ENCODE data around the gene HOXB1. TPM values are rescaled to one million over a fixed set of nuclear protein-coding genes. Genes with fewer than 3 reads are reported as not detected.

Gene HOXB1
- total and polyA plus RNA-seq, 2 of the 8 experiments (the other 6 are each of a cell fraction or from before 2014, with no cell fraction given): not detected

DNA sequence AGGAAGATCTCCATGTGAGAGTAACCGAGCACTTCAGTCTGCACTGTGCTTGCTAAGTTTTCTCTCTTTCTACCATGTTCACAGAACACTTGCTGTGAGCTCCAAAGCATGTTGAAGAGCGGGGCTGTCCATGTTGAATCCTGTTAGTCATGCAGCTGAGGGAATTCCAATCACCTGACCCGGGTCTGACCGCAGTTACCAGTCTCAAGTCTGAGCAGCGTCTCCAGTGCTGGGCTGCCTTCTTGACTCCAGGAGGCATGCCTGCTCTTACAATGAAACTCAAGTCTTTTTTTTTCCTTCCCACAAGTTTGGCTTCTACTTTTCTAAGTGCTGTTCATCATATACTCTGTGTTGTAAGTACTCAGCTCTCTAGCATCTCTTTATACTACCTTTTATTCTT, 44.3 kb downstream of the HOXB1 start:
- H4K91ac ChIP-seq (replicated peaks; ENCODE audit: insufficient read length, low read length): no peak overlapping the region
- no peak overlapping the region for H4K8ac ChIP-seq (ENCODE audit: extremely low read depth, insufficient read depth, low read length)
- no peak overlapping the region for H3K27ac ChIP-seq (ENCODE audit: low read depth, low read length)
- no peak overlapping the region for H2BK12ac ChIP-seq (ENCODE audit: low read depth, low read length)
- H2BK20ac ChIP-seq (ENCODE audit: low read length): no peak overlapping the region
- H2BK5ac ChIP-seq (ENCODE audit: low read depth, low read length): no peak overlapping the region
- no peaks in the 10 kb centered on the region for H3K36me3 ChIP-seq (ENCODE audit: control insufficient read depth in 2 of 4, insufficient read depth in 4 of 4, low read length in 3 of 4)
- H3K56ac ChIP-seq (replicated peaks; ENCODE audit: insufficient read length, low read depth, low read length): no peak overlapping the region
- H3K4me1 ChIP-seq (replicated peaks in 1 of 4; ENCODE audit: control insufficient read depth in 3 of 4, insufficient read depth in 4 of 4, low read length in 3 of 4): peaks cover 0 to 5% (median 2%) of the 10 kb centered on the region in 4 experiments; a peak in 2 of 7 replicates
- no peaks in the 10 kb centered on the region for H3K9me3 ChIP-seq (ENCODE audit: insufficient read depth in 2 of 2, low read depth in 1 of 2, low read length in 1 of 2)
- TF ChIP-seq FOSL1 (IDR thresholded peaks at IDR 0.05; ENCODE audit: insufficient read depth, low read depth, low read length) (no peak), EGR1 (IDR thresholded peaks at IDR 0.05; ENCODE audit: borderline replicate concordance, low read depth, low read length) (no peak), POU5F1 (IDR thresholded peaks at IDR 0.05; ENCODE audit: low read depth, low read length) (no peak), TBP (IDR thresholded peaks at IDR 0.05; ENCODE audit: low read depth, low read length) (no peak), EZH2 (IDR thresholded peaks at IDR 0.05; ENCODE audit: low read depth, low read length, severe bottlenecking) (no peak), GABPA (IDR thresholded peaks at IDR 0.05; ENCODE audit: borderline replicate concordance, insufficient read depth, low read length) (no peak), SIX5 (IDR thresholded peaks at IDR 0.05; ENCODE audit: low read depth, low read length) (no peak), CHD1 (IDR thresholded peaks at IDR 0.05; ENCODE audit: low read depth, low read length) (no peak), KDM4A (IDR thresholded peaks at IDR 0.05; ENCODE audit: low read depth, low read length, severe bottlenecking) (no peak)
- TF ChIP-seq, protein P1, sequence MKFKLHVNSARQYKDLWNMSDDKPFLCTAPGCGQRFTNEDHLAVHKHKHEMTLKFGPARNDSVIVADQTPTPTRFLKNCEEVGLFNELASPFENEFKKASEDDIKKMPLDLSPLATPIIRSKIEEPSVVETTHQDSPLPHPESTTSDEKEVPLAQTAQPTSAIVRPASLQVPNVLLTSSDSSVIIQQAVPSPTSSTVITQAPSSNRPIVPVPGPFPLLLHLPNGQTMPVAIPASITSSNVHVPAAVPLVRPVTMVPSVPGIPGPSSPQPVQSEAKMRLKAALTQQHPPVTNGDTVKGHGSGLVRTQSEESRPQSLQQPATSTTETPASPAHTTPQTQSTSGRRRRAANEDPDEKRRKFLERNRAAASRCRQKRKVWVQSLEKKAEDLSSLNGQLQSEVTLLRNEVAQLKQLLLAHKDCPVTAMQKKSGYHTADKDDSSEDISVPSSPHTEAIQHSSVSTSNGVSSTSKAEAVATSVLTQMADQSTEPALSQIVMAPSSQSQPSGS (IDR thresholded peaks at IDR 0.05; ENCODE audit: low read length): no peak
- no peak for DNase-seq (ENCODE audit: low read depth in 1 of 2, low spot score in 2 of 2)
- H2AK5ac ChIP-seq (ENCODE audit: low read depth, low read length): no peak overlapping the region
- POLR2A ChIA-PET (ENCODE audit: partially characterized antibody): no interaction called here
- no peak overlapping the region for H3K4me2 ChIP-seq (ENCODE audit: insufficient read depth in 1 of 2, low read depth in 2 of 2, low read length in 2 of 2)
- H3K4ac ChIP-seq (replicated peaks; ENCODE audit: insufficient read length, low read depth, low read length): no peak overlapping the region
- no peak overlapping the region for H3K18ac ChIP-seq (ENCODE audit: extremely low read depth, low read length)
- H2BK120ac ChIP-seq (replicated peaks; ENCODE audit: low read depth, low read length): no peak overlapping the region
- H4K20me1 ChIP-seq (replicated peaks in 1 of 2; ENCODE audit: control insufficient read depth in 1 of 2, insufficient read depth in 2 of 2, low read length in 2 of 2): no peaks in the 10 kb centered on the region
- H3K14ac ChIP-seq (ENCODE audit: insufficient read length): no peak overlapping the region
- no peak overlapping the region for H2BK15ac ChIP-seq (ENCODE audit: low read length)
- H4K5ac ChIP-seq (ENCODE audit: insufficient read length, low read depth, low read length): no peak overlapping the region
- 82% methylated on average over 5 of the region's 5 CpGs; no CpG with 5 or more reads in 1 of the 2 experiments for WGBS, 2 experiments (ENCODE audit: extremely low coverage in 1 of 2, insufficient coverage in 1 of 2, insufficient read length in 1 of 2, insufficient replicate concordance in 2 of 2, low coverage in 1 of 2, low lambda C conversion rate in 2 of 2, missing lambda C conversion rate in 1 of 2)
- no peak overlapping the region for H3K4me3 ChIP-seq (ENCODE audit: extremely low read depth in 1 of 4, insufficient read depth in 2 of 4, low read depth in 3 of 4, low read length in 4 of 4)
- CTCF ChIA-PET (ENCODE audit: partially characterized antibody): interaction anchor here (0.6 to 1.7 kb wide), 5 partner anchors 15 to 226 kb away, joined by 3 read pairs; no protein-coding TSS in a partner anchor
- H3K23me2 ChIP-seq (ENCODE audit: low read depth, low read length): no peaks in the 10 kb centered on the region
- H3K9ac ChIP-seq (replicated peaks in 1 of 4; ENCODE audit: extremely low read depth in 1 of 4, low read depth in 3 of 4, low read length in 3 of 4): no peak overlapping the region
- H2AFZ ChIP-seq (ENCODE audit: low read length): no peak overlapping the region
- H3K79me2 ChIP-seq (ENCODE audit: control insufficient read depth in 1 of 2, insufficient read depth in 2 of 2, low read length in 2 of 2): no peaks in the 10 kb centered on the region
- FAIRE-seq: no peak
- peaks cover 0 to 13% (median 10%) of the 10 kb centered on the region in 4 experiments; a peak in 5 of 7 replicates for H3K27me3 ChIP-seq (replicated peaks in 1 of 4; ENCODE audit: control insufficient read depth in 3 of 4, extremely low read depth in 1 of 4, insufficient read depth in 3 of 4, low read length in 3 of 4)
- H3K79me1 ChIP-seq (ENCODE audit: low read depth, low read length): no peaks in the 10 kb centered on the region
- no peak overlapping the region for H3K23ac ChIP-seq (ENCODE audit: insufficient read length)
